ENCODE data around the gene PTPRN2.
"Not testable (repeated sequence)": the region's sequence is repeated elsewhere in the genome, so short reads cannot be mapped to it uniquely, and the experiment has no call there.

PTPRN2 gene

GRCh38 chr7:158322616-158323530, 264.8 kb downstream of the PTPRN2 start:
- no peak for DNase-seq (ENCODE audit: low read depth in 2 of 2)

- DNase-seq (ENCODE audit: low read depth in 2 of 2) = no peak
Measured at GRCh38 chr7:158321936-158322615, 265.5 kb downstream of the PTPRN2 start.

DNA sequence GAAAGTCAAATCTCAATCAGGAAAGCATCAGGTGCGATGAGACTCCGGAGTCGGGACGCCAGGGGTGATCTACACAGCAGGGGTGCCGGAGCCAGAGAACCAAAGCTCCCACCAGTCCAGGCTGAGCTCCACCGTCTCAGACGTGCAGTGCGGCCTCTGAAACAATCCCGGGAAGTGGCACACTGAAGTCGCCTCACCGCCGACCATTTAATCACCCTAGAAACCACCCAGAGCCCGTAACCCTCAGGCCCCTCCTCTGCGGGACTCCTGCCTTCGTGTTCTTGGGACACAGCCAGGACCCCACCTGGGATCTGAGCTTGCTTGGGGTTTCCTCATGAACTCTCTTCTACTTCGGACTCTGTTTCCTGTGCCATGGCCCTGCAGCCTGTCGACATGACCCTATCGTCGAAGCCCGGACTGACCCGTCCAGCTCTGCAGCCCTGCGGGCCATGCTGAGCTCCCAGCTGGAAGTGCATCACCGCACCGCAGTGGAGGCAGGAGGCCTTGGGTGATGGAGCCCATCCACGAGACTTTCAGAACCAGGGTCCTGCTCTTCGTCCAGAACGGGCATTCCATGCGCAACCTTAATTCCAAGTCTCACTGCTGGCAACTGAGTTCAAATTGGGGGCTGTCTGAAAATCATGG, 266.4 kb downstream of the PTPRN2 start:
- DNase-seq (ENCODE audit: low read depth in 2 of 2) = no peak

DNA sequence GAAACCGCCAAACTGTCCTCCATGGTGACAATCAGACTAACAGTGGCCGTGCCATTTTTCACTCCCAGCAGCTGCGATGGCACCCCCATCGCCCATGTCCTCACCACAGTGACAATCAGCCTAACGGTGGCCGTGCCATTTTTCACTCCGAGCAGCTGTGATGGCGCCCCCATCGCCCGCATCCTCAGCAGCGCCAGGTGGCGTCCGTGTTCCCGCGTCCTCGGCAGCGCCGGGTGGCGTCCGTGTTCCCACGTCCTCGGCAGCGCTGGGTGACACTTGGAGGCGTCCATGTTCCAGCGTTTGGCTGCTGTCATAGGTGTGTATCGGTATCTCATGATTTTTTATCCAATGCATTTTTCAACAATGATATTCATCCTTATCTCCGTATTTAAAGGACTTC, 267.3 kb downstream of the PTPRN2 start:
- no peak for DNase-seq (ENCODE audit: low read depth in 2 of 2)

- no peak for DNase-seq (ENCODE audit: low read depth in 2 of 2)
Measured at GRCh38 chr7:158318511-158318913, 269.1 kb downstream of the PTPRN2 start.

DNA sequence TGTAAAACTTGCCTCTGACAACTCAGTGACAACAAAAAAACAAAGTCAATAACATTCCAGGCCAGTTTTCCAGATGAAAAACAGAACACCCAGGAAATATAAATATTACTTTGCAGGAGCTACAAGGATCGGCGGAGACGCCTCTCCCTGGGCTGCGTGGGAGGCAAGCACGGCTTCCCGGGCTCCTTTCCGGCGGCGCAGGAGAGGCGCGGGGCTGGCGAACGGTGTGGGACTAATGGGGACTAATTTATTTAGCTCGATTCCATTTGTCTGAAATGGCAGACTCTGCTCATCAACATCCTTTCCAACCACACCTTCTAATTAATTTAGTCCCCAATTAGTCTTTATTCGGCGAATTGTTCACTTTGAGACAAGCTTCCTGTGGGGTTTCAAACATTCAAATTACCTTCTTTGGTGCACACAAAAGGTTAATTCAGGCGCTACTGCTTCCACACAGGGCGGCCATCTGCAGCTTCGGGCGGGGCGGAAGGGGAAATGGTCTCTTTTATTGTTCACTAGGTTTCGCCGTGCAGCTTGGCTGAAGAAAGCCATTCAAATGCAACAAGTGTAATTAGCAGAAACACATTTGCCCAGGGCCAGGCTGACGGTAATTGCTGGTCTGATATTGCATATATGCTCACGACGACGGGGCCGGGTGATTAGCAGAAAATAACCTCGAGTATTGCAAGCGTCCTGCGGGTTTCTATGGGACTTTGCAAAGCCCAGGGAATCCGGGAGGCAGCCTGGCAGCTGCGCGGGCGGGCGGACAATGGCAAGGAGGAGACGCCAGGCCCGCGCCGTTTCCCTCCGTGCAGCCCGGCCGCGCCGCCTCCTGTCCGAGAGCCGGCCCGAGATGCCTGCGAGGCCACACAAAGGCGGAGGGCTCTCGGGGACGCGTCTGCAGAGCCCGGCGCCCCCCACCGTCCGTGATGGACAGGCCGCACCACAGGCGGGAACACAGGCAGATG, 270.1 kb downstream of the PTPRN2 start:
- DNase-seq (ENCODE audit: low read depth in 2 of 2) = no peak

GRCh38 chr7:158316466-158317031, 271.1 kb downstream of the PTPRN2 start:
- no peak for DNase-seq (ENCODE audit: low read depth in 2 of 2)

DNA sequence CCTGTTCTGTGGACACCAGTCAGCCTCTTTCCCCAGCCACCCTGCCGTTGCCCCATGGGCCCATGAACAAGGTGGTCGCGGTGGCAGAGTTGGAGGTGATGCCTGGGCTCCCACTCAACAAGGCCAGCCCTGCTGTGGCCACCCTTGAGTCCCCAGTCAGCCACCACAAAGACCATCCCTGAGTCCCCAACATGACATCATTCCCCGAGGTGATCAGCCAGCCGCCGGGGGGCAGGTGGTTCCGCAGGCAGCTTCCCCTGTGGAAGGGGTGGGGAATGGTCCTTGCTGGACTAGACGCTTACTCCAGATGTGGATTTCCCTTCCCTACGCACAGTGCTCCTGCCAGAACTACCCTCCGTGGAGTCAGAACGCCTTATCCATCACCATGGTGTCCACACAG, 271.7 kb downstream of the PTPRN2 start:
- no peak for DNase-seq (ENCODE audit: low read depth in 2 of 2)

DNA sequence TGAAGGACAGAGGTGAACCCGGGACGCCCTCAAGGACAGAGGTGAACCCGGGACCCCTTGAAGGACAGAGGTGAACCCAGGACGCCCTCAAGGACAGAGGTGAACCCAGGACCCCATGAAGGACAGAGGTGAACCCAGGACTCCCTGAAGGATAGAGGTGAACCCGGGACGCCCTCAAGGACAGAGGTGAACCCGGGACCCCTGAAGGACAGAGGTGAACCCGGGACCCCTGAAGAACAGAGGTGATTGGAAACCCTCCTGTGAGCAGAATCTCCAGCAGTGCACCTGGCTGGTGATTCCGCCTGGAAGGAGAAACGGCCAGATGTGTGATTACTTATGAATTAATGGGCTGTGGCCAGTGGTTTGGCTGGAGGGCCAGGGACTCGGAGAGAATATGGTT, 272.3 kb downstream of the PTPRN2 start:
- DNase-seq (ENCODE audit: low read depth in 2 of 2) = no peak

DNA sequence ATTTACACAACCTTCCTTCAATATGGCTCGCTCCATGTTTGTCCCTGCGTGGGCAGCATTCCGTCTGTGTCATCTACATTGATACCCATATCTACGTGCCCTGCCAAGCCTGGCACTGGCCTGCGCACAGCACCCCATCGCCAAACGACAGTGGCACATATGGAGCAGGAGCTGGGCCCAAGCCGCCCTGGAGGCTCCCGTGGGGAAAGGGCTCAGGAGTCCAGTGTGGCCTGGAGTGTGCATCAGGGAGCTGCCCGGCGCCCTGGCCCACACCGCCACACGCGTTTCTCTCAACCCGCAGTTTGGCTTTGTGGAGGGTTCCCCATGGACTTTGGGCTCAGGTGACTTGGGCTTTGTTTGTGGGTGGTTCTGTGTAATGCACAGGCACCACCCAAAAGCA, 273.2 kb downstream of the PTPRN2 start:
- no peak for DNase-seq (ENCODE audit: low read depth in 2 of 2)

- no peak for DNase-seq (ENCODE audit: low read depth in 2 of 2)
Measured at GRCh38 chr7:158313931-158314330, 273.7 kb downstream of the PTPRN2 start.

DNA sequence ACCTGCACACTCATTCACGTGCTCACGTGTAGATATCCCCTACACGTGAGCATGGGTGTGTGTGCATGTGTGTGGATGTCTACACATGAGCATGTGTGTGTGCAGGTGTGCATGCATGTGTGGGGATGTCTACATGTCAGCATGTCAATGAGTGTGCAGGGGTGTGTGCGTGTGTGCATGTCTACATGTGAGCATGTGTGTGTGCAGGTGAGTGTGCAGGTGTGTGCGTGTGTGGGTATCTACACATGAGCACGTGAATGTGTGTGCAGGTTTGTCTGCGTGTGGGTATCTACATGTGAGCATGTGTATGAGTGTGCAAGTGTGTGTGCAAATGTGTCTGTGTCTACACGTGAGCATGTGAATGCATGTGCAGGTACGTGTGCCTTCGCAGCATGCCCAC, 274.8 kb downstream of the PTPRN2 start:
- DNase-seq (ENCODE audit: low read depth in 2 of 2) = no peak

DNA sequence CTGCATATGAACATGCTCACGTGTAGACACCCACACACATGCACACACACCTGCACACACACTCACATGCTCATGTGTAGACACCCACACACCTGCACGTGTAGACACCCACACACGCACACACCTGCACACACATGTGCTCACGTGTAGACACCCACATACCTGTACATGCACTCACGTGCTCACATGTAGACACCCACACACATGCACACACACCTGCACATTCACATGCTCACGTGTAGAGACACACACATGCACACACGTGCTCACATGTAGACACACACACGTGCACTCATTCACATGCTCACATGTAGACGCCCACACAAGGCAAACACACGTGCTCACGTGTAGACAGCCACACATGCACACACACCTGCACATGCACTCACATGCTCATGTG, 275.8 kb downstream of the PTPRN2 start:
- no peak for DNase-seq (ENCODE audit: low read depth in 2 of 2)

- no peak for DNase-seq (ENCODE audit: low read depth in 2 of 2)
Measured at GRCh38 chr7:158310924-158311666, 276.5 kb downstream of the PTPRN2 start.

DNA sequence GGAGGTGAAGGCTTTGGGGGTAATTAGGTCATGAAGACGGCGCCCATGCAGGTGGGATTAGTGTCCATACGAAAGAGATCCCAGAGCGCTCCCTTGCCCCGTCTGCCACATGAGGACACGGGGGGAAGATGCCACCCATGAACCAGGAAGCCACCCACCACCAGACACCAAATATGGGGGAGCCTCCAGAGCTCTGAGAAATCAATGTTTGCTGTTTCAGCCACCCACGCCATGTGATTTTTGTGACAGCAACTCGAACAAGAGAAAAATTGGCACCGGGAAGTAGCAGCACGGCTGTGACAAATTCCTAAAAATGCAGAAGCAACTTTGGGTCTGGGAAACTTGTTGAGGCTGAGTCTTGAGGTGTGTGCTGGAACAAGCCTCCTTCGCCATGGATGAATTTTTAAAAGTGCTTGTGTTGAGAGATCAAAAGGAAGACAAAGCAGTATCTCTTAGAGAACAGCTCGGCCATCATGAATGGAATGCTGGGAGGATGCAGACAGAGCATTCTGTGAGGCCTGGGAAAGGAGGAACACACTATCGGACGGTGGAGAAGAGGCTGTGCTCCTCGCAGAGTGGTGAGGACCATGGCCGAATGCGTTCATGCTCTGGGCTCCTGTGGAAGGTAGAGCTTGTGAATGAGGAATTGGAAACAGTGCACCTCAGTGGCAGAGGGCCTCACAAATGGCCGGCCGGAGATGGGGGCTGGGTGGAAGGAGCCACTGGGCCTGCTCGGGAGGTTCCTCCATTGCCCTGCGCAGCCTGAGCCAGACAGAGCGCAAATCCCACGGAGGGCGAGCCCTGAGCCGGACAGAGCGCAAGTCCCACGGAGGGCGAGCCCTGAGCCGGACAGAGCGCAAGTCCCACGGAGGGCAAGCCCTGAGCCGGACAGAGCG, 277.5 kb downstream of the PTPRN2 start:
- DNase-seq (ENCODE audit: low read depth in 2 of 2) = no peak

DNA sequence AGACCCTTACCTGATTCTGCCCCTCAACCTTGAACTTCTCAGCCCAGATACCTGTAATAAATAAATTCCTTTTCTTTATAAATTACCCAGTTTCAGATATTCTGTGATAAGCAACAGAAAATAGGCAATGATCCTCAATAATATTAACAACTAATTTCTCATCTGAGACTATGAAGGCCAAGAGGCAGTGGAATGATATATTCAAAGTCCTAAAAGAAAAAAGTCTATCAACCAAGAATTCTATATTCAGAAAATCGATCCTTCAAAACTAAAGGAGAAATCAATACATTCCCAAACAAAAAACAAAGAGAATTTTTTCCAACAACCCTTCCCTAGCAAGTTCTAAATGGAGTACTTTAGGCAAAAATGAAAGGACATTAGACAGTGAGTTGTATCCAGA, 279.6 kb downstream of the PTPRN2 start:
- DNase-seq (ENCODE audit: low read depth in 2 of 2) = no peak

- DNase-seq (ENCODE audit: low read depth in 2 of 2) = not testable (repeated sequence)
Measured at GRCh38 chr7:158304072-158304471, 283.6 kb downstream of the PTPRN2 start.

DNA sequence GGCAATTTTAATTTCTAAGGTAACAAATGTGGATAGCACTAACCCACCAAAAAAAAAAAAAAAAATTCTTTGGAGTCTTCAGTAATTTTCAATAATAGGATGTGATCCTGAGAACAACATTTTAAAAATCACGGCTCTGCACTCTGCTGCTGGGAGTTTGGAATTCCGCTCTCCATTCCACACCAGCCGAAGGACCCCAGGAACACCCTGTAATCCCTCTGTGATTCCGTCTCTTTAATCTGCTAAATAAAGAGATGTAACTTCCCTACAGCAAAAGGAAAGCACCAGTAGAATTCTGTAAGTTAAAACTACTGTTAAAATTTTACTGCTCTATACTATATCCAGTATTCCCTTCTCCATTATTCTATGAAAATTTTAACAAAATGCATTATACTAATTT, 284.5 kb downstream of the PTPRN2 start:
- DNase-seq (ENCODE audit: low read depth in 2 of 2) = no peak

DNA sequence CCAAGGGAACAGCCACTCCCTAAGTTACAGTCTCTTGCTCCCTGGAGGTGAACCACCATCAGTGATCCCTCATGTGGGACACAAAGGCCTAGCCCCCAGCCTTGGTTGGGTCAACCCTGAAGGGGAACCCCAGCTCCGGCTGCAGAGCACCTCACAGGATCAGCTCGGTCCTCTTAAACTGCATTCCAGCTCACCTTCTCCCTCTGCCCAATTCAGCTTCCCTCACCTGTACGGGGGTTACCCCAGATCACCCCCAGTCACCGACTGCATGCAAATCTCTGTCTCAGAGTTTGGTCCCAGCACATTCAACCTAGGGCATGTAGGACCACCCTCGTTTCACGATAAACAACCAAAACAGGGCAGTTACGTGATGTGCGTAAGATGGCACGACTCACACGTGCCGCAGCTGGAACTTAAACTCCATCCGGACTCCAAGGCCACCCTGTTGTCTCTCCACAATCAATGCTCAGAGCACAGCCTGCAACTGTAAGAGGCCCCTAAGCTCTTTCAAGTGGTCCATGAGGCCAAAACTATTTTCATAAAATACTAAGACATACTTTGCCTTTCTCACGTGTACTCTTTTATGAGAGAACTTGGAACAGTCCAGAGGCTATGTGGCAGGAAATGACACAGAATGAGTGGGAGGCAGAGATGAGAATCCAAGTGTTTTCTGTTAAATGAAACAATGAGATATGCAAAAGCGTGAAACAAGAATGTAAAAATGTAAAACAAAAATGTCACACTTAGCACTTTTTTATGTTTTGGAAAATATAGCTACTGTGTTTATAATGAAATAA, 285.2 kb downstream of the PTPRN2 start:
- DNase-seq (ENCODE audit: low read depth in 2 of 2) = no peak

Measured in stimulated activated CD8-positive, alpha-beta memory T cell treated with anti-CD3 and anti-CD28 coated beads, Interleukin-15, amount 100 ng/mL, for 48 hours (primary cell).